ENCODE measurements around the gene PRIMA1.

Gene PRIMA1

DNA sequence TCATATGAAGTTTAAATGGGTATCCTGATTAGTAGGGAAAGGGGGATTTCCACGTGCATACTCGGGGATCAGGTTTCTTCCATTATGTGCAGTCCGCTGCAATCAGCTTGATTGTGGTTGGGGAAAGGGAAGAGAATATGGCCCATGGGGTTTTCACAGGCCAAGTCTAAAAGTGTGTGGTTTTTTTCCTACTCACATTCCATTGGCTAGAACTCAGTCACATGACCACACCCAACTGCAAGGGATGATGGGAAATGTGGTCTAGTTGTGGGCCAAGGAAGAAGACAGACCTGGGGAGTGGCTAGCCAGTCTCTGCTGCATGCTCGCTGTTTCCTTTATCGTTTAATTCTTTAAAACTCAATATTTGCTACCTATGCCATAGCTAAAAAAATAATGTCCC is 105.1 kb downstream of the PRIMA1 start:
- DNase-seq (ENCODE audit: low spot score) (no peak), FAIRE-seq (no peak)

DNA sequence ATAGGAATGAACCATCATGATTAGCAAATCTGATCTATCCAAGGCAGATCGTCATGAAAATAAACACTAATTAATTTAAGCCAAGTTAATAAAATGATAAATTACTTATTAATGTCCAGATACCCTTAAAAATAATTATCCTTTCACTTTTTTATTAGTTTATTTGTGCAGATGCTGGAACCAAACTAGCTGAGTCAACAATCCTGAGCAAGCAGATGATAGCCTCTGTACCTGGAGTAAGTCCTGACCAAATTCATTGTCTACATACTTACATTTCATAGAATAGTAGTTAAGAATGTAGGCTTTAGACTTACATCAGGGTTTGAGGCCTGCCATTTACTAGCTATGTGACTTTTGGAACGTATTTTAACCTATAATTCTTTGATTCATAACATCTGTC is 105.8 kb downstream of the PRIMA1 start:
- DNase-seq (ENCODE audit: low spot score), result no peak
- FAIRE-seq, result no peak

DNA sequence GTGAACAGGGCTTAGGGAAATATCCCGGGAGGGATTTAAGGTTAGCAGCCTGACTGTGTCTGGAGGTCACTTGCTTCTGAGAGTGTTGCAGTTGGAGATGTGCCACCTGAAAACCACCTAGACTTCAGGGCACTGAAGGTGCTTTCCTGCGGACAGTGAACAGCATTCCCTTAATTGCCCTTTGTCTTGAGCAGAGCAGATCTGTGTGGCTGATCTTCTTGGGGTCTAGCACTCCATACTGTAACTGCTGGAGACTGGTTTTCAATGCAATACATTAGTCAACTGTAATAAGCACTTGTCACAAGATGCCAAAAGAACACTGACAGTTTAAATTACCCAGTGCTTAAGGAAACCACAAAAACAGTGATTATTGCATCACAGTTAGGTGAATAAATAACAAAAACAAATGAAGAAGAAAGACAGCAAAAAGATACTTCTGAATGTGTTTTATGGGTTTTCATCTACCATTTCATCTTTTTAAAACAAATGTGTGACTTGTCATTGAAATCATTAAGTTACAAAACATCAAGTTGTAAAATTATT is 111.8 kb downstream of the PRIMA1 start:
- DNase-seq (ENCODE audit: low spot score), result no peak

DNA sequence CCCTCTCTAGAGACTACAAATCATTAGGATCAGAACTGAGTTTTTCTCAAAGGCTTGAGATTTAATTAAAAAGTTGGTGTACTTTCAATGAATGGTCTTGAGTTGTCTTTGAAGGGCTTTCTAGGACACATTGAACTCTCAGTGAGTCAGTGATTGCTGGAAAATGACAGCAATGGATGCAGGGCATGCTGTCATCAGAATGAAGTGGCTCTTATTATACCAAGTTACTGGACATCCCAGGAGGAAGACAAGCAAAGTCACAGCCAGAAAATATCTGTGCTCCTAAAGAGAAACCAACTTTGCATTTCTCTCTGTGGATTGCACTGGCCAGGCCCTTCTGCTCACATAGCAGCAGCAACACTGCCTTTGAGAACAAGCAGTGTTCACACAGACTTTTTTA is 112.6 kb downstream of the PRIMA1 start:
- DNase-seq (ENCODE audit: low spot score), result no peak
- FAIRE-seq, result no peak

More for the DNA sequence above, 111.8 kb downstream of the PRIMA1 start:
- no peak for FAIRE-seq

DNA sequence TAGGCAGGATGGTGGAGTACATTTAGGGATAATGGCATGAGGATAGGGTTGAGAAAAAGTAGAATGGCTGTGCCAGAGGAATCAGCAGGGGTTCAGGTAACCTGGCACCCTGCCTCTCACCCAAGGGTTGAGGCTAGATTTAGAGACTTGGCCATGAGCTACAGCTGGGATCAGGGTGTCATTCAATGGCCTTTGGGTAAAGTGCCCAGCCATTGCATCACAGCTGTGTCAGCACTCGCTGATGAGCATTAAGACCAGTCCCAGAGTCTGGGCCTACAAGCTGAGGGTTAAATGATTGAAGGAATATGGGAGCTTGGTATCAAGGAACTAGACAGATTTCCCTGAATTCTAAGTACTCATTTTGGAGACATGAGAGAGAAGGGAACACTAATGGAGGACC is 113.9 kb downstream of the PRIMA1 start:
- no peak for FAIRE-seq
- DNase-seq (ENCODE audit: low spot score), result no peak

DNA sequence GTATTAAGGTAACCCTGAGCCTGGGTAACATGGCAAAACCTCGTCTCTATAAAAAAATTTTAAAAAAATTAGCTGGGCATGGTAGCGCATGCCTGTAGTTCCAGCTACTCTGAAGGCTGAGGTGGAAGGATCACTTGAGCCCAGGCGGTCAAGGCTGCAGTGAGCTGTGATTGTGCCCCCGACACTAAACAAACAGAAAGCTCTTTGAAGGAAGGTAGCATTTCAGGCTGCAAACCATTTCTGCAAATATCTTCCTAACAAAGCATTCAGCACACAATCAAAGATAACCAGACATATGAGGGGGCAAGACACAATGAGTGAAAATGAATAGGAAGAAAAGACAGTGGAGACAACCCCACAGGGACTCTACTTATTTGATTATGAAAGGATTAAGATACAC is 118.7 kb downstream of the PRIMA1 start:
- no peak for DNase-seq (ENCODE audit: low spot score)
- FAIRE-seq, result no peak
